ENCODE measurements around the gene MEF2A. TPM values are rescaled to one million over a fixed set of nuclear protein-coding genes. Genes with fewer than 3 reads are reported as not detected.
A peak's percentile ranks its signal among the peaks of the same experiment; 100 is the strongest.

The MEF2A gene
- total and polyA plus RNA-seq, 2 experiments from 2014 or later = 91.7 to 556 TPM

DNA sequence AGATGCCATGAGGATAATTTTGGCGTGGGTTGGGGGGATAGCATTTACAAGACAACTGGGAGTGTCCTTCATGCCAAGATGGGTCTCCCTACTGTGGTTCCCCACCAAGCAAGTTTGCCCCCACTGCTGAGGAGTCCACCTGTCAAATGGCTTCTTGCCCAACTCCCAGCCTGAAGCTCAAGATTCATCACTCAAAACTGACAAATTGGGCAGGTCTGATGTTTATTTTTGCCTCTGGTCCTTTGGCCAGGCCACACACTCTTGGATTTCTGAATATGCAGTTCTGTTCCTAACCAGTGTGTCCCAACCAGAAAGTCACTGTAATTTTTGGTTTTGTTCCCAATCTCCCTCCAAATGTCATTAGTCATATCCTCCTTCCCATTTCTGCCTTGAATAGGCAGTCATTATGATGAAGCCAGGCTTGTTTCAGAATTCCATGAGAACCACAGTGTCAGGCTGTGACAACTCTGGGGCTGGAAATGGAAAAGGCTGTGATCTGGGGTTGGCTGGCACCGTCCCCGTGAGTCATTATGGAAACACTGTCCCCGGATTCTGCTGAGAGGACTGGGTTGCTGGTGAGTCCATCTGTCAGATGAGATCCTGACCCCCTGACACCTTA, 29.3 kb upstream of the MEF2A start:
- no peaks in the 10 kb centered on the region for H3K27me3 ChIP-seq
- no peaks in the 10 kb centered on the region for H3K9me3 ChIP-seq (ENCODE audit: low read depth)
- H3K27ac ChIP-seq = no peak overlapping the region
- H3K4me3 ChIP-seq = no peak overlapping the region
- peak in 1 of 2 donors; percentile 50 for DNase-seq (ENCODE audit: low read depth in 1 of 2, low spot score in 1 of 2)
- TF ChIP-seq, protein P1, sequence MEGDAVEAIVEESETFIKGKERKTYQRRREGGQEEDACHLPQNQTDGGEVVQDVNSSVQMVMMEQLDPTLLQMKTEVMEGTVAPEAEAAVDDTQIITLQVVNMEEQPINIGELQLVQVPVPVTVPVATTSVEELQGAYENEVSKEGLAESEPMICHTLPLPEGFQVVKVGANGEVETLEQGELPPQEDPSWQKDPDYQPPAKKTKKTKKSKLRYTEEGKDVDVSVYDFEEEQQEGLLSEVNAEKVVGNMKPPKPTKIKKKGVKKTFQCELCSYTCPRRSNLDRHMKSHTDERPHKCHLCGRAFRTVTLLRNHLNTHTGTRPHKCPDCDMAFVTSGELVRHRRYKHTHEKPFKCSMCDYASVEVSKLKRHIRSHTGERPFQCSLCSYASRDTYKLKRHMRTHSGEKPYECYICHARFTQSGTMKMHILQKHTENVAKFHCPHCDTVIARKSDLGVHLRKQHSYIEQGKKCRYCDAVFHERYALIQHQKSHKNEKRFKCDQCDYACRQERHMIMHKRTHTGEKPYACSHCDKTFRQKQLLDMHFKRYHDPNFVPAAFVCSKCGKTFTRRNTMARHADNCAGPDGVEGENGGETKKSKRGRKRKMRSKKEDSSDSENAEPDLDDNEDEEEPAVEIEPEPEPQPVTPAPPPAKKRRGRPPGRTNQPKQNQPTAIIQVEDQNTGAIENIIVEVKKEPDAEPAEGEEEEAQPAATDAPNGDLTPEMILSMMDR (IDR thresholded peaks at IDR 0.05; ENCODE audit: low read depth, low read length) = no peak
- H3K4me1 ChIP-seq (ENCODE audit: low read depth) = no peaks in the 10 kb centered on the region
- no peaks in the 10 kb centered on the region for H3K36me3 ChIP-seq

DNA sequence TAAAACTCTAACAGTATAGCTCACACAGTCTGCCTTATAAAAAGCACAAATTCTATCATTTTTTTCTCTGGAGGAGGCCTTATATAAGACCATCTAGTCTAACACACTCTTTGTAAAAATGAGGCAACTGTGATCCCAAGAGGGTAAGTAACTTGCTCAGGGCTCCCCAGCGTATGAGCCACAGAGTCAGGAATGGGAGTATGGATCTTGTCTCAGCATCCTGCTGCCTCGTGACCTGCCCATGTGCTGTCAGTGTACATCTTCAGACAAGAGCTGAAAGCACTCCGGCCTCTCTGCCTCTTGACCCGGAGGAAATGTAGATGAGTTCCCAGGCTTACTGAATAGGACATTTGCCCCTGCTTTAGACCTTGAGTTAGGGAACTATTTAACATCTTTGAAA, 28.4 kb upstream of the MEF2A start:
- no peaks in the 10 kb centered on the region for H3K9me3 ChIP-seq (ENCODE audit: low read depth)
- no peaks in the 10 kb centered on the region for H3K36me3 ChIP-seq
- no peaks in the 10 kb centered on the region for H3K4me1 ChIP-seq (ENCODE audit: low read depth)
- H3K27me3 ChIP-seq = no peaks in the 10 kb centered on the region
- TF ChIP-seq, protein P1 (IDR thresholded peaks at IDR 0.05; ENCODE audit: low read depth, low read length) = no peak
- no peak overlapping the region for H3K27ac ChIP-seq
- DNase-seq (ENCODE audit: low read depth in 1 of 2, low spot score in 1 of 2) = peak in 1 of 2 donors; percentile 25
- no peak overlapping the region for H3K4me3 ChIP-seq

DNA sequence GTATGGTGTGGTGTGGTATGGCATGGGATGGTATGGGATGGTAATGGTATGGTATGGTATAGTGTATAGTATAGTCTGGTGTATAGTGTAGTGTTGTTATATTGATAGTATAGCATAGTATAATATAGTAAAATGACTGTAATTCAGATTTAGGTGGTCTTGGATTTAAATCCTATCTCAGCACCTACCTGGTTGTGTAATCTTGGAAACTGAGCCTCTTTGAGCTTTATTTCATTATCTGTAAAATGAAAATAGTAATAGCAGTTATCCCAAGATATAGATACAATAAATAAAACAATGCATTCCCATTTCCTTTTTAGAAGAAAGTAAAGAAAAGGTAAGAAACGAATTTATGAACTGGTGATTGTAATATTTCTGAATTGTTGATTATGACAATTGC, 27.5 kb upstream of the MEF2A start:
- TF ChIP-seq, protein P1 (IDR thresholded peaks at IDR 0.05; ENCODE audit: low read depth, low read length) = no peak
- H3K4me1 ChIP-seq (ENCODE audit: low read depth) = no peaks in the 10 kb centered on the region
- no peaks in the 10 kb centered on the region for H3K9me3 ChIP-seq (ENCODE audit: low read depth)
- no peak overlapping the region for H3K27ac ChIP-seq
- H3K36me3 ChIP-seq = no peaks in the 10 kb centered on the region
- DNase-seq (ENCODE audit: low read depth in 1 of 2, low spot score in 1 of 2) = no peak
- H3K4me3 ChIP-seq = no peak overlapping the region
- no peaks in the 10 kb centered on the region for H3K27me3 ChIP-seq

DNA sequence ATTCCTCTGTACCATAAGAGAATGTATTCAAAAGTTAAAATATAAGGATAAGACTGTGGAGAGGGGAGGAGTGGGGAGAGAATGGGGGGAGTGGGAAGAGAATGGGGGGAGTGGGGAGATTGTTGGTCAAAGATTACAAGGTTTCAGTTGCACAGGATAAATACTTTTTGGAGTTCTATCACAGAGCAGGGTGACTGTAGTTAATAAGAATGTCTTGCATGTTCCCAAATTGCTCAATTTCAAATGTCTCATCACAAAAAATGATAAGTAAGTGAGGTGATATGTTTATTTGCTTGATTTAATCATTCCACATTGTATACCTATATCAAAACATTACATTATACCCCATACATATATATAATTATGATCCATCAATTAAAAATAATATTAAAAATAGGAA, 23.0 kb upstream of the MEF2A start:
- no peak overlapping the region for H3K27ac ChIP-seq
- TF ChIP-seq, protein P1 (IDR thresholded peaks at IDR 0.05; ENCODE audit: low read depth, low read length) = no peak
- H3K4me1 ChIP-seq (ENCODE audit: low read depth) = no peaks in the 10 kb centered on the region
- peak in 1 of 2 donors; percentile 32 for DNase-seq (ENCODE audit: low read depth in 1 of 2, low spot score in 1 of 2)
- H3K27me3 ChIP-seq = no peaks in the 10 kb centered on the region
- no peaks in the 10 kb centered on the region for H3K9me3 ChIP-seq (ENCODE audit: low read depth)
- H3K36me3 ChIP-seq = no peaks in the 10 kb centered on the region
- no peak overlapping the region for H3K4me3 ChIP-seq

DNA sequence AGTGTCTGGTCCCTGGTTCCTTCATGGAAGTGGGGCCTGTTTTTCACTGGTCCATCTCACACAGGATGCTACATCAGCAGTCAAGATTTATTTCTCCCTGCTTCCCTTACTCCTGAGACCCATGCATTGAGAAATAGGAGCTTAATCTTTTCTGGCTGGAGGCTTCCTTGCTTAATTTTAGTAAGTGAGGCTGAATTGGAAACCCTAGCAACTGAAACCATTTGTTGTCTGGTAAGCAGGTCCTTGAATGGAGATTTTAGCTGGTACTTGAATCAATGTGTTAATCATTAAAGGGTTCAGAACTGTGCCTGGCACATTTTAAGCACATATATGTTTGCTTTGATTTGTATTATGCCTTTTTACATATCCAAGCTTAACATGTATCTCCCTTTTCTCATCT, 20.2 kb upstream of the MEF2A start:
- TF ChIP-seq, protein P1 (IDR thresholded peaks at IDR 0.05; ENCODE audit: low read depth, low read length) = no peak
- DNase-seq (ENCODE audit: low read depth in 1 of 2, low spot score in 1 of 2) = no peak
- Histone ChIP-seq H3K36me3 (no peaks in the 10 kb centered on the region), H3K27me3 (no peaks in the 10 kb centered on the region), H3K4me1 (ENCODE audit: low read depth) (no peaks in the 10 kb centered on the region), H3K27ac (no peak overlapping the region), H3K4me3 (no peak overlapping the region), H3K9me3 (ENCODE audit: low read depth) (no peaks in the 10 kb centered on the region)

Data from cardiac muscle cell (in vitro differentiated cells and primary cell).